ENCODE results near the gene TOM1.

TOM1 gene

GRCh38 chr22:35307892-35308291 is 8.2 kb downstream of the TOM1 start:
- no peak for FAIRE-seq

- FAIRE-seq, result no peak
Measured at GRCh38 chr22:35308480-35309021, 8.9 kb downstream of the TOM1 start.

GRCh38 chr22:35310556-35311550 is 11.2 kb downstream of the TOM1 start:
- no peak for FAIRE-seq

- no peak for FAIRE-seq
Measured at GRCh38 chr22:35311551-35311999, 11.9 kb downstream of the TOM1 start.

- FAIRE-seq, result no peak
Measured at GRCh38 chr22:35312198-35313059, 12.7 kb downstream of the TOM1 start.

GRCh38 chr22:35313311-35314121 is 13.8 kb downstream of the TOM1 start:
- no peak for FAIRE-seq

GRCh38 chr22:35314161-35314942 is 14.7 kb downstream of the TOM1 start:
- FAIRE-seq, result no peak

GRCh38 chr22:35315141-35315854 is 15.6 kb downstream of the TOM1 start:
- no peak for FAIRE-seq

GRCh38 chr22:35315855-35316745 is 16.4 kb downstream of the TOM1 start:
- FAIRE-seq, result no peak

GRCh38 chr22:35316751-35317150 is 17.1 kb downstream of the TOM1 start:
- FAIRE-seq, result no peak

GRCh38 chr22:35317680-35318290 is 18.1 kb downstream of the TOM1 start:
- FAIRE-seq, result no peak

GRCh38 chr22:35318346-35319215 is 18.9 kb downstream of the TOM1 start:
- no peak for FAIRE-seq

- FAIRE-seq, result no peak
Measured at GRCh38 chr22:35319244-35319985, 19.7 kb downstream of the TOM1 start.

GRCh38 chr22:35322126-35322525 is 22.4 kb downstream of the TOM1 start:
- FAIRE-seq, result no peak

- no peak for FAIRE-seq
Measured at GRCh38 chr22:35322893-35323292, 23.2 kb downstream of the TOM1 start.

GRCh38 chr22:35323305-35323704 is 23.6 kb downstream of the TOM1 start:
- FAIRE-seq, result no peak

- FAIRE-seq, result no peak
Measured at GRCh38 chr22:35324067-35324466, 24.4 kb downstream of the TOM1 start.

Measured in TTC549 (cell line).